Neural progenitor cell (in vitro differentiated cells): ENCODE data around the gene DUSP8. TPM values are rescaled to one million over a fixed set of nuclear protein-coding genes. Genes with fewer than 3 reads are reported as not detected.
A peak's percentile ranks its signal among the peaks of the same experiment; 100 is the strongest.

Experiments
- DNase-seq: peaks from one replicate; pipeline ENCODE4 v3.0.0-alpha.2; 2016; ENCODE audit warnings: low spot score
- H2AFZ ChIP-seq: fragments of 200-600 bp; sonication (generic); replicated peaks from 2 replicates; pipeline ENCODE4 v1.6.1; 2016; ENCODE audit warnings: antibody characterized with exemption
- H3F3A ChIP-seq: fragments of 200-600 bp; sonication (generic); 2 replicates; pipeline ENCODE4 v1.6.1; 2016; ENCODE audit warnings: antibody characterized with exemption, low read depth
- H3K27ac ChIP-seq: fragments of 200-600 bp; sonication (generic); 2 replicates; pipeline ENCODE4 v1.5.1; 2016; ENCODE audit warnings: mild to moderate bottlenecking
- H3K27me3 ChIP-seq: fragments of 200-600 bp; sonication (generic); 2 replicates; pipeline ENCODE4 v1.6.1; 2016; ENCODE audit warnings: mild to moderate bottlenecking, moderate library complexity
- H3K36me3 ChIP-seq: fragments of 200-600 bp; sonication (generic); 2 replicates; pipeline ENCODE4 v1.5.1; 2016
- H3K4me1 ChIP-seq: fragments of 200-600 bp; sonication (generic); 2 replicates; pipeline ENCODE4 v1.6.1; 2016; ENCODE audit warnings: mixed run types
- H3K4me2 ChIP-seq: fragments of 200-600 bp; sonication (generic); 2 replicates; pipeline ENCODE4 v1.6.1; 2016
- H3K4me3 ChIP-seq: fragments of 200-600 bp; sonication (generic); 2 replicates; pipeline ENCODE4 v1.5.1; 2016
- H3K79me2 ChIP-seq: fragments of 200-600 bp; sonication (generic); 2 replicates; pipeline ENCODE4 v1.6.1; 2016; ENCODE audit warnings: low read depth
- H3K9ac ChIP-seq: fragments of 200-600 bp; sonication (generic); 2 replicates; pipeline ENCODE4 v1.6.1; 2016
- H3K9me3 ChIP-seq: fragments of 200-600 bp; sonication (generic); 2 replicates; pipeline ENCODE4 v1.5.1; 2016; ENCODE audit warnings: low read depth
- H4K20me1 ChIP-seq: fragments of 200-600 bp; sonication (generic); 2 replicates; pipeline ENCODE4 v1.6.1; 2016; ENCODE audit warnings: low read depth
- H3K27ac Mint-ChIP-seq: 3 replicates; pipeline ENCODE4 v1.8.0; 2021; ENCODE audit warnings: mixed read lengths
- H3K27me3 Mint-ChIP-seq: 2 replicates; pipeline ENCODE4 v1.8.0; 2022; ENCODE audit warnings: low read depth, mild to moderate bottlenecking, inconsistent platforms, moderate library complexity, mixed read lengths; ENCODE audit not compliant: insufficient read depth
- H3K36me3 Mint-ChIP-seq: 3 replicates; pipeline ENCODE4 v1.8.0; 2021; ENCODE audit warnings: mixed read lengths
- H3K4me1 Mint-ChIP-seq: 3 replicates; pipeline ENCODE4 v1.8.0; 2021; ENCODE audit warnings: mixed read lengths
- H3K4me3 Mint-ChIP-seq: 3 replicates; pipeline ENCODE4 v1.8.0; 2021; ENCODE audit warnings: mild to moderate bottlenecking, moderate library complexity, mixed read lengths
- H3K9me3 Mint-ChIP-seq: 3 replicates; pipeline ENCODE4 v1.8.0; 2020; ENCODE audit warnings: mixed read lengths
- CTCF ChIP-seq: fragments of 200-600 bp; sonication (generic); IDR thresholded peaks from 2 replicates; pipeline ENCODE4 v1.5.1; 2017; ENCODE audit warnings: antibody characterized with exemption, mild to moderate bottlenecking
- EZH2 ChIP-seq: fragments of 200-600 bp; sonication (generic); IDR thresholded peaks from 2 replicates; pipeline ENCODE4 v1.6.1; 2017; ENCODE audit warnings: antibody characterized with exemption, mild to moderate bottlenecking, moderate library complexity
- EZH2phosphoT487 ChIP-seq: fragments of 200-600 bp; sonication (generic); IDR thresholded peaks from 2 replicates; pipeline ENCODE4 v1.6.1; 2017; ENCODE audit warnings: antibody characterized with exemption
- total RNA-seq: library from RNA; depleted of rRNA; stranded (reverse); fragments of >200 nt; gene quantifications from 2 replicates; pipeline ENCODE4 v1.2.3, GENCODE V29; 2015; ENCODE audit warnings: low replicate concordance

DUSP8 gene
- total RNA-seq, 1 donor from 2014 or later, result 0.09 TPM

GRCh38 chr11:1532606-1533341 lies 39.3 kb downstream of the DUSP8 start:
- Histone ChIP-seq H4K20me1 (peaks cover 53% of the 10 kb centered on the region), H3F3A (no peaks in the 10 kb centered on the region), H3K9ac (no peak overlapping the region), H2AFZ (no peak overlapping the region), H3K4me3 (no peak overlapping the region), H3K36me3 (no peaks in the 10 kb centered on the region), H3K79me2 (peaks cover 48% of the 10 kb centered on the region), H3K4me2 (no peak overlapping the region), H3K4me1 (no peaks in the 10 kb centered on the region), H3K9me3 (no peaks in the 10 kb centered on the region), H3K27me3 (peaks cover 3% of the 10 kb centered on the region), H3K27ac (no peak overlapping the region)
- H3K36me3 Mint-ChIP-seq, result no peaks in the 10 kb centered on the region
- H3K4me3 Mint-ChIP-seq, result no peak overlapping the region
- H3K4me1 Mint-ChIP-seq, result peaks cover 2% of the 10 kb centered on the region
- H3K27me3 Mint-ChIP-seq, result peaks cover 4% of the 10 kb centered on the region
- DNase-seq, result no peak
- TF ChIP-seq CTCF (no peak), EZH2 (no peak), EZH2phosphoT487 (no peak)
- no peaks in the 10 kb centered on the region for H3K9me3 Mint-ChIP-seq
- H3K27ac Mint-ChIP-seq, result no peak overlapping the region

- Histone ChIP-seq H3K36me3 (no peaks in the 10 kb centered on the region), H3K27me3 (no peaks in the 10 kb centered on the region), H3K4me3 (no peak overlapping the region), H3F3A (no peaks in the 10 kb centered on the region), H3K9ac (peak overlapping the region; percentile 13), H2AFZ (no peak overlapping the region), H4K20me1 (peaks cover 49% of the 10 kb centered on the region), H3K79me2 (peaks cover 44% of the 10 kb centered on the region), H3K27ac (no peak overlapping the region), H3K4me2 (no peak overlapping the region), H3K4me1 (no peaks in the 10 kb centered on the region), H3K9me3 (no peaks in the 10 kb centered on the region)
- no peak for TF ChIP-seq EZH2phosphoT487
- no peak for TF ChIP-seq EZH2
- no peak for TF ChIP-seq CTCF
- Mint-ChIP-seq H3K9me3 (no peaks in the 10 kb centered on the region), H3K27me3 (peaks cover 2% of the 10 kb centered on the region), H3K36me3 (no peaks in the 10 kb centered on the region), H3K4me3 (no peak overlapping the region), H3K4me1 (peaks cover 2% of the 10 kb centered on the region), H3K27ac (no peak overlapping the region)
- no peak for DNase-seq
These were observed 40.0 kb downstream of the DUSP8 start for GRCh38 chr11:1532014-1532586.

- H3K27me3 Mint-ChIP-seq, result peaks cover 2% of the 10 kb centered on the region
- Histone ChIP-seq H3K9ac (no peak overlapping the region), H3K4me3 (no peak overlapping the region), H3K4me2 (no peak overlapping the region), H3K27me3 (no peaks in the 10 kb centered on the region), H4K20me1 (peaks cover 50% of the 10 kb centered on the region), H3K9me3 (no peaks in the 10 kb centered on the region), H3K4me1 (no peaks in the 10 kb centered on the region), H3F3A (no peaks in the 10 kb centered on the region), H3K36me3 (no peaks in the 10 kb centered on the region), H3K79me2 (peaks cover 38% of the 10 kb centered on the region), H3K27ac (no peak overlapping the region), H2AFZ (no peak overlapping the region)
- peak overlapping the region; percentile 87 for H3K27ac Mint-ChIP-seq
- no peak for DNase-seq
- no peaks in the 10 kb centered on the region for H3K36me3 Mint-ChIP-seq
- no peaks in the 10 kb centered on the region for H3K9me3 Mint-ChIP-seq
- peaks cover 3% of the 10 kb centered on the region for H3K4me1 Mint-ChIP-seq
- no peak overlapping the region for H3K4me3 Mint-ChIP-seq
- TF ChIP-seq CTCF (no peak), EZH2phosphoT487 (no peak), EZH2 (no peak)
These were observed 40.5 kb downstream of the DUSP8 start for GRCh38 chr11:1531449-1532013.
